ENCODE results near the gene TRPC4.

Gene TRPC4

GRCh38 chr13:37613236-37613635, 256.3 kb downstream of the TRPC4 start:
- H3K9ac ChIP-seq (ENCODE audit: low read depth, low read length, poor library complexity, severe bottlenecking), result no peak overlapping the region
- no peaks in the 10 kb centered on the region for H3F3A ChIP-seq (ENCODE audit: low read depth)
- no peaks in the 10 kb centered on the region for H3K36me3 ChIP-seq (ENCODE audit: insufficient read depth, low read length)
- no peak for TF ChIP-seq EZH2phosphoT487 (IDR thresholded peaks at IDR 0.05; ENCODE audit: borderline replicate concordance)
- no peak for TF ChIP-seq CTCF (conservative IDR thresholded peaks at IDR 0.05; ENCODE audit: low read length)
- no peak overlapping the region for H3K4me2 ChIP-seq (ENCODE audit: low read depth, low read length, poor library complexity, severe bottlenecking)
- H3K27me3 ChIP-seq (ENCODE audit: insufficient read depth, low read length, poor library complexity, severe bottlenecking), result no peaks in the 10 kb centered on the region
- H3K4me3 ChIP-seq (ENCODE audit: low read length, poor library complexity, severe bottlenecking), result no peak overlapping the region
- no peaks in the 10 kb centered on the region for H3K79me2 ChIP-seq (ENCODE audit: insufficient read depth, low read length)
- no peaks in the 10 kb centered on the region for H3K9me3 ChIP-seq (ENCODE audit: insufficient read depth, low read depth, low read length)
- H3K9me2 ChIP-seq (replicated peaks; ENCODE audit: low read depth, low read length), result no peaks in the 10 kb centered on the region
- no peak overlapping the region for H2AFZ ChIP-seq (ENCODE audit: low read length)
- H3K4me1 ChIP-seq (ENCODE audit: insufficient read depth, low read length, poor library complexity, severe bottlenecking), result no peaks in the 10 kb centered on the region
- no peaks in the 10 kb centered on the region for H4K20me1 ChIP-seq (ENCODE audit: insufficient read depth, low read length, poor library complexity, severe bottlenecking)

DNA sequence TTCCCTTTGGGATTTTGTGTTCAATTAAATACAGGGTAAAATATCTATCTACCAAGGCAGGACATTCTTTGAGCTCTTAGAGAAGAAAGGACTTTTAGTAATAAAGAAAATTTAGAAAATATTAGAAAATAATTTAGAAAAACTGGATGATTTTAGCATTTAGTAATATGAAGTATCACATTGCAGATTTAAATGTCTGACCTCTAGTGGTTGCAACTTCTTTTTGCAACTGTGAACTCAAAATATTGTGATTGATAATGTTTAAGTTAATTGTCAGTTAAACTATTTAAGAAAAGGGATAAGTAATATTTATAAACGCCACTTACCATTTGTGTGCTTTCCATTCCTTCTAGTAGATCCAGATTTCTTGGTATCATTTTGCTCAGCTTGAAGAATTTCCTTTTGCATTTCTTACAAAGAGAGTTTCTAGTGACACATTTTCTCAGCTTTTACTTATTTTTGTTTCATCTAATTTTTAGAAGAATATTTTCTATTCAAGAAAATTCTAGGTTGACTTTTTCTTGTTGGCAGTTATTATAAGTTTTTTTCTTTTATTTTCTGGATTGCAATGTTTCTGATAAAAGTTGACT, 260.7 kb downstream of the TRPC4 start:
- Histone ChIP-seq H3K9ac (ENCODE audit: low read depth, low read length, poor library complexity, severe bottlenecking) (no peak overlapping the region), H3K36me3 (ENCODE audit: insufficient read depth, low read length) (no peaks in the 10 kb centered on the region), H2AFZ (ENCODE audit: low read length) (no peak overlapping the region), H3K79me2 (ENCODE audit: insufficient read depth, low read length) (no peaks in the 10 kb centered on the region), H3K27me3 (ENCODE audit: insufficient read depth, low read length, poor library complexity, severe bottlenecking) (no peaks in the 10 kb centered on the region), H3K9me2 (replicated peaks; ENCODE audit: low read depth, low read length) (no peaks in the 10 kb centered on the region), H3F3A (ENCODE audit: low read depth) (no peaks in the 10 kb centered on the region), H3K9me3 (ENCODE audit: insufficient read depth, low read depth, low read length) (no peaks in the 10 kb centered on the region), H4K20me1 (ENCODE audit: insufficient read depth, low read length, poor library complexity, severe bottlenecking) (no peaks in the 10 kb centered on the region), H3K4me3 (ENCODE audit: low read length, poor library complexity, severe bottlenecking) (no peak overlapping the region), H3K4me2 (ENCODE audit: low read depth, low read length, poor library complexity, severe bottlenecking) (no peak overlapping the region), H3K4me1 (ENCODE audit: insufficient read depth, low read length, poor library complexity, severe bottlenecking) (no peaks in the 10 kb centered on the region)
- no peak for TF ChIP-seq EZH2phosphoT487 (IDR thresholded peaks at IDR 0.05; ENCODE audit: borderline replicate concordance)
- peak; percentile 49 for TF ChIP-seq CTCF (conservative IDR thresholded peaks at IDR 0.05; ENCODE audit: low read length)

DNA sequence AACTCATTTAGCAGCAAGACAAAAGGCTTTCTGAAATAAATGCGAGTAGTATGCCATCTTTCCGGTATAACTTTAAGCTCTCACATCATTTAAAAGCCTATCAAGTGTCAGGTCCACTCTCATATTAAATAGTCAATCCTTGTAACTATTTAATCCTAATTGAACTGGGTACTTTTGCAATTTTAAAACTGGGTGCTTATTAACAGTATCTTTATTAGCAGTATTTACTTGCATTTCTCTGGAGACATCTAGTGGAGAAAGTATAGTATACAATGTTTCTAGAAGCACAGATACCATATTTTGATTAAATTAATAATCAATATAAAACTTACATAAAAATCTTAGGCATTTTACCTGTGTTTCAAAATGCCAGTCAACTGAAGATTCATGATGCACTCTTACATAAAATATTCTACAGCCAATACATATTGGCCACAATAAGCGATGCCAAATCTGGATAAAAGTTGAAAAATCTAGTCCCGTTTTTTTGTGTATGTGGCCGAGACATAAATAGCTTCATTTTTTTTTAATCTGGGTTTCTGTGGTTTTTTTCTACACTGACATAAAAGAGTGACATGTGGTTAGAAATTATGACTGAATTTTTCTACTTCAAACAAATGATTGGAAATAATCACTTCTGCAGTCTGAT, 266.7 kb downstream of the TRPC4 start:
- Histone ChIP-seq H3K27me3 (ENCODE audit: insufficient read depth, low read length, poor library complexity, severe bottlenecking) (no peaks in the 10 kb centered on the region), H3K36me3 (ENCODE audit: insufficient read depth, low read length) (no peaks in the 10 kb centered on the region), H4K20me1 (ENCODE audit: insufficient read depth, low read length, poor library complexity, severe bottlenecking) (no peaks in the 10 kb centered on the region), H3K9me2 (replicated peaks; ENCODE audit: low read depth, low read length) (no peaks in the 10 kb centered on the region), H3K4me2 (ENCODE audit: low read depth, low read length, poor library complexity, severe bottlenecking) (no peak overlapping the region), H3K79me2 (ENCODE audit: insufficient read depth, low read length) (no peaks in the 10 kb centered on the region), H3K4me3 (ENCODE audit: low read length, poor library complexity, severe bottlenecking) (no peak overlapping the region), H3F3A (ENCODE audit: low read depth) (no peaks in the 10 kb centered on the region), H3K9me3 (ENCODE audit: insufficient read depth, low read depth, low read length) (no peaks in the 10 kb centered on the region), H2AFZ (ENCODE audit: low read length) (no peak overlapping the region), H3K9ac (ENCODE audit: low read depth, low read length, poor library complexity, severe bottlenecking) (no peak overlapping the region), H3K4me1 (ENCODE audit: insufficient read depth, low read length, poor library complexity, severe bottlenecking) (no peaks in the 10 kb centered on the region)
- TF ChIP-seq EZH2phosphoT487 (IDR thresholded peaks at IDR 0.05; ENCODE audit: borderline replicate concordance) (no peak), CTCF (conservative IDR thresholded peaks at IDR 0.05; ENCODE audit: low read length) (peak; percentile 56)
